CD4-positive, alpha-beta T cell treated with Interleukin-4 for 4 hours (primary cell): Measurements from ENCODE around the gene ANKRD13B.

Experiments used
- DNase-seq: peaks from one replicate; pipeline ENCODE4 v3.0.0-alpha.2; 2020

The ANKRD13B gene

DNA sequence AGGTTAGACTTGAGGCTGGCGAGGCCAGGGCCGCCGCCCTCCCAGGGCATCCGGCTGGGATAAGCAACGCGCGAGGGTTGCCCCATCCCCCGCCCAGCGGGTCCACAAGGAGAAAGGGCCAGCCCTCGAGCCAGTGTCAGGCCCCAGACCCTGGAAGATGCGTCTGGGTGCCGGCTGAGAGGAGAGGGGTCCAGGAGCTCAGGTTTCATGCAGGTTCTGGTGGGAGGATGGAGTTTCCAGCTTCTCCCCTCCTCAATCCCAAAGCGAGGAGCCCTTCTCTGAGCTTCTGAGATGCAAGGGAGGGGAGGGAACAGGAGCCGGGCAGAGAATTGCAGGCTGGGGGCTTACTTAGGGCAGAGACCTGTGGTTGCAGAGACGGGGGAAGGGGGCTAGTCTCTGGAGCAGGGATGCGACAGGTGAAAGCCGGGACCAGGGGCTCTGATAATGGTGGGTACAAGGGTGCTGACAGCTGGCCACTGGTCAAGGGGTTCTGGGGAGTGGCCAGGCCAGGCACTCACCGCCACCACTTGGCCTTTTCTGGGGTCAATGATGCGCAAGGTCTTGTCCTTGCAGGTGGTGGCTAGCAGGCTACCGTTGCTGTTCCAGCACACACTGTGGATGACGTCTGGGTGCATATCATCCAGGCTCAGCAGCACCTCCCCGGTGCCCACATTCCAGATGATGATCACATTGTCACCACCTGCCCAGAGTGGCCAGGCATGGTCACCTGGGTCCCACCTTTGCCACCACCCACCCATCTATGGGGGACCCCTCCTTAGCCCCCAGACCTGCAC, 25.5 kb downstream of the ANKRD13B start:
- no peak for DNase-seq

DNA sequence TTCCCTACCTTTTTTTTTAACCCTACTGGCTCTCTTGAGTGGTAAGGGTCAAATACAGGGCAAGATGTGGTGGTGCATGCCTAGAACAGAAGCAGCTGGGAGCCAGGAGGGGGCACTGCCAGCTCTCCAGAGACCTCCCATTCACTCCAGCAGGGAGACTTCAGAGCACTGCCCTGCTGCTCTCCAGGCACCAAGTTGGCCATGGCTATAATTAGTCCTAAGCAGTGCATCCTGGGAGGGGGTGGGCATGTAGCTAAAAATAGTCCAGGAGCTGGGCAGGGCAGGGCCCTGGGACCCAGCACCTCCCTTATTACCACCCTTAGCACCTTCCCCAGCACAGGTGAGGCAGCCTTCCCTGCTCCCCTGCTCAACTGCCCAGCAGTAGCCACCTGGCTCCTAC, 26.3 kb downstream of the ANKRD13B start:
- DNase-seq, result no peak

- no peak for DNase-seq
Observed at GRCh38 chr17:29620271-29620670, 27.3 kb downstream of the ANKRD13B start.

- no peak for DNase-seq
Observed at GRCh38 chr17:29620779-29621500, 28.0 kb downstream of the ANKRD13B start.

DNA sequence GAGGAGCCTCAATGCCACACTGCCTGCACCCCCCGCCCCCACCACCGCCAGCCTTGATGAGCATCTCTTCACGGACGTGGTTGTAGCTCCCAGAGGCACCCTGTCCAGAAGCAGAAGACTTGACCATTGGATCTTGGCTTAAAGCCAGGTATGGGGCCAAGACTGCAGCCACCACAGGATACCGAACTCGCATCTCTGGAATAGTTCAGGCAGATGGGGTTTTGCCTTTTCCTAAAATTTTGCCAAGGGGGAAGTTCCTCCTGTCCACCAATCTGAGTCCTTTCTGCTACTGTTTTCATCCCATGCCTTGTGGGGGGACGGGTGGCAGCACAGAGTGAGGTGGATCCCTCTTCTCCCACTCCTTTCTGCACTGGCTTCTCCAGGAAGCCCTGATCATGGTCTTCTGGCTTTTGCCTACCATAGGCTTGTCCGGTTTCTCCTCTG, 28.8 kb downstream of the ANKRD13B start:
- no peak for DNase-seq

DNA sequence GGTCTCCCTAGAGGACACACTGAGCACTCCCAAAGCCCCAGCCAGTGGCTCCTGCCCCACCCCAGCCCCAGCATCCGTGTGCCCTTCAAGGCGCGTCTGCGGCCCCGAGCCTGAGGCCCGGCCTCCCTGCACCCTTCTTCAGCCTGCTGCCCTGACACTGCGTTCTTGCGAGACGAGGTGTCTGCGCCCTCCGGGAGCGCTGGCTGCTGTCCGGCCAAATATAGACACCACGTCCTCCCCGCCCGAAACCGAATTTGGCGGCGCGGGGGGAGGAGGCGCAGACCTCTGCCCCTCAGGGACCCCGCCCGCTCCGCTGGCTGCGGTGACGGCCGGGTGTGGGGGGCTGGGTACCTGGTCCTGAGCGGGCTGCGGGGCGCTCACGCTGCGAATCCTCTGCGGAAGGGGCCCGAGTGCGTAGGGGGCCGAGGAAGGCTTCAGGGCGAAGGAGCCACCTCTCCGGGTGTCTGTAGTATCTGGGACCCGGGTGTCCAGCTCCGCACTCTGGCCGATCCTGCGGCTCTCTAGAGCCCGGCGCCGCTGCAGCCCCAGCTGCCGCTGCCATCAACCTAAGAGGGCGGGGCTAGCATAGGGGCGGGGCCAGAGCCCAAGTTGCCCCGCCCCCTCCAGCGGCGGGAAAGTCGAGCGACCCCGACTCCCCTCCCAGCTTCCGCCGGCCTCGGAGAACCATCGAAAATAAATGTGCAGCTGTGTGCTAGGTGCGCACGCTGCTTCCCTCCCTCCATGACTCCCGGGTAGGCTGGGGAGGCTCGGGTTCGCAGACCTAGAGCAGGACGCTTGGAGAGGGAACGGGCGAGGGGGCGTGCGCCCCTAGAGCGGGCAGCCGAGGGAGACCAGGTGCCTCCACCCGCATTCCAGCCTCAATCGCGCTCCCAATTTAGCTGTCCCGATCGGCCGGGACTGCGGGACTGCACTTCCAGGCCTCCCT, 29.7 kb downstream of the ANKRD13B start, which contains the start of gene CORO6:
TSS of gene CORO6 (minus strand) at position 576 of the 946 bp plus-strand sequence. CDS start 1,491 bp downstream, outside the sequence.
- DNase-seq, result peak; percentile 41

GRCh38 chr17:29623283-29623647, 30.3 kb downstream of the ANKRD13B start:
- DNase-seq, result no peak

DNA sequence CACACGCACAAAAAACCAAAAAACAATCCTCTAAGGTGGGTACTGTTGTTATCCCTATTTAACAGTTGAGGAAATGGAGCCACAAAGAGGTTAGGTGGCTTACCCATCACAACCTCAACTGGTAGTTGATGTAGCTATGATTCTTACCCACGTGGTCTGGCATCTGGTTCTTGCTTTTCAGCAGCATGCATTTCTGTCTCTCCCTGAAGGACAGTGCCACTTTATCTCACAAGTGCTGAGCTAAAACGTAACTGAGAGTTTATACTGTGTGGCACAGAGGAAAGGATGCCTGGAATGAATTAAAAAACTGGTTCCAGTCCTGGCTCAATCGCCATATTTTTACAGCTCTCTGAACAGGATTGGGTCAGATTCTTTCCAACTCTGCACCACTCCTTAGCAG, 31.7 kb downstream of the ANKRD13B start:
- DNase-seq, result no peak

- no peak for DNase-seq
Observed at GRCh38 chr17:29625037-29625750, 32.3 kb downstream of the ANKRD13B start.

DNA sequence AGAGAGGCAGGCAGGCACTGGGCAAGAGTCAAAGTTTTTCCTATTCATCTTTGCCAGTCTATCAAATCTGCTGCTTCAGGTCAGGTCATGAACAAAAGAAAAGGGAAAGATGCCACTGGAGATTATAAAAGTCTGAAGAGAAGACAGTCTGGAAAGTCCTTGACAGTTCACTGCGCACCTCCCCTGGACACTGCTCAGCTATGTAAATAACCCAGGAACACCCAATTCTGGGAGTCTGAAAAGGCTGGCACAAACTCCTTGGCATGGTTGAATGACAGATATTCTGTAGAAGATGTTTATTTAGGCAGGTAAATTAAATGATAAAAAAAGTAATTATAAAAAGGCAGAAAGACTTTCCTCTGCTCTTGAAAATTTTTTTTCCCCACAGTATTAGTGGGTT, 35.0 kb downstream of the ANKRD13B start:
- DNase-seq, result no peak

GRCh38 chr17:29628644-29629043, 35.7 kb downstream of the ANKRD13B start:
- no peak for DNase-seq

GRCh38 chr17:29629839-29630238, 36.9 kb downstream of the ANKRD13B start:
- DNase-seq, result no peak

DNA sequence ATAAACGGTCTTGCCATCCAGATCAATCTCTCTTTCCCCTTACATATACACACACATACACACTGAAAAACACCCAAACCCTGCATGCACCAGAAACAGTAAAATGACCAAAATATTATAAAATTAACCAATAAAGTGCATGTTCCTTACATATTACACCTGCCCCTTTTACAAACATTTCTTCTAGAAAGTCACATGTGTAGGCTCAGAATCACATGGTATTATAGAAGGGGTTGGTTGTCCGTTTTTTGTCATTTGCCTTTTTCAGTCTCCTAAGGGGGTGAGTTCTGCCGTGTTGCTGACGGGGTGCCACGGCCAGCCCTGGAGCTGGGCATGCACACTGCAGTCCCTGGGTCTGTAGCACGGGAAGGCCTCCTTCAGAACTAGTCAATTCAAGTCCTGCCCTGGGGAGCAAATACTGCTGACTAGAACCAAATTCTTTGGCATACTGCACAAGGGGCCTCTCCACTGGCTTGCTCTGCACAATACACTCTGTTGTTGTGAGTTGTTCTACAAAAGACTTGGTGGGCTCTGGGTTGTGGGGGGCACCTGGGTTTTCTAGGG, 37.8 kb downstream of the ANKRD13B start:
- no peak for DNase-seq

- DNase-seq, result no peak
Observed at GRCh38 chr17:29633886-29634285, 41.0 kb downstream of the ANKRD13B start.

DNA sequence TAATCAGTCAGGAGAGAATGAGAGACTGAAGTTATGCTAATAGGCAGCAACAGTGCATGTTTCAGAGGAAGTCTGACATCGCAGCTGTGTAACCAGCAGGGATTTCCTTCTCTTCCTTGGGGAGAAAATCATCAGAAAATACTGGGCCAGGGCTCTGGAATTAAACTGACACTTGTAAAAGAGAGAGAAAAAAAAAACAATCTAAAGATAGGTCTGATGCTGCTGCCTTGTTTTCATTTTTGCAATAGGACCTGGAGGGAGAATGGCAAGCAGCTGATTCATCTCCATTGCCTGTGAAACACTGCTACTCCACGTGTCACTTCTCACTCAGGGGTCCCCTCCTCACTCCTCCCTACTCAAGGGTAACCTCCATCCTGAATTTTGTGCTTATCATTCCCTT, 47.5 kb downstream of the ANKRD13B start:
- no peak for DNase-seq

DNA sequence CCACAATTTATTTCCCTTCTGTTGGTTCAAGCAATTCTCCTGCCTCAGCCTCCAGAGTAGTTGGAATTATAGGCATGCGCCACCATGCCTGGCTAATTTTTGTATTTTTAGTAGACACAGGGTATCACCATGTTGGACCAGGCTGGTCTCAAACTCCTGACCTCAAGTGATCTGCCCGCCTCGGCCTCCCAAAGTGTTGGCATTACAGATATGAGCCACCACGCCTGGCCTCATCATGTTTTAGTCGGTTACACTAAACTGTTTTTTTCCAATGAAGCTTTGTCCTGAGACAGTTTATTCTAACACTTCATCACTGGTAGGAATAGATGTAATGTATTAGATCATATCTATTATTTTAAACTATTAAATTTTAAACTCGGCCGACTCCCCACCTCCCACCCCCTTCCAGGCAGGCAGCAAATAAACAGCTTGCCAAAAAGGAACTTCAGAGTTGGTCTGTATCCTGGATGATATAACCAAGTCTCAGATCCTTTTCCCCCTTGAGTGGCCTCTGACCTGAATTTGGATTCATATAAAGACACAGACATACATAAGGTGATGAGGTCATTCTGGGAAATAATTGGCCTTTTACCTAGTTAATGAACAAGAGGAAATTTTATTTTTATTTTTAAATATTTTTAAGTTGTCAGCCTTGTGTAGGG, 48.2 kb downstream of the ANKRD13B start:
- DNase-seq, result no peak

DNA sequence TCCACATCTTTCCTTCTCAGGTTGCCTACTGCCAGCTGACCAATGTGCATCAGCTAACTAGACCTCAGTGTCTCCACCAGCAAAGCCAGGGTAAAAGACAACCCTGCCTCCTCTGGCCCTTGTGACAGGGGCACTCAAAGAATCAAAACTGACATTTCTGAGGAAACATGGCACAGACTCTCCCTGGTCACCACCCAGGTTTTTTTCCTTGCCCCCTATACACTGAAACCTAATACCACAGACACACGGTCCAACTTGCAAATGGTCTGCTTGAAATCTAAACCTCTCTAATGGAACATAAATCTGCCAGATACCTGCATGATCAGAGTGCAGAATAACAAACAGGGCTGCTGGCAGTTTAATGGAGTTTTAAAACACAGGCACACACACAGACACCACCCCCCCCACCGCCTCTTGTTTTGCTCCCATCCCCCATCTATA, 49.3 kb downstream of the ANKRD13B start:
- no peak for DNase-seq

- no peak for DNase-seq
Observed at GRCh38 chr17:29643817-29644160, 50.9 kb downstream of the ANKRD13B start.

- DNase-seq, result no peak
Observed at GRCh38 chr17:29645515-29646051, 52.7 kb downstream of the ANKRD13B start.

GRCh38 chr17:29648005-29648404, 55.1 kb downstream of the ANKRD13B start:
- no peak for DNase-seq

DNA sequence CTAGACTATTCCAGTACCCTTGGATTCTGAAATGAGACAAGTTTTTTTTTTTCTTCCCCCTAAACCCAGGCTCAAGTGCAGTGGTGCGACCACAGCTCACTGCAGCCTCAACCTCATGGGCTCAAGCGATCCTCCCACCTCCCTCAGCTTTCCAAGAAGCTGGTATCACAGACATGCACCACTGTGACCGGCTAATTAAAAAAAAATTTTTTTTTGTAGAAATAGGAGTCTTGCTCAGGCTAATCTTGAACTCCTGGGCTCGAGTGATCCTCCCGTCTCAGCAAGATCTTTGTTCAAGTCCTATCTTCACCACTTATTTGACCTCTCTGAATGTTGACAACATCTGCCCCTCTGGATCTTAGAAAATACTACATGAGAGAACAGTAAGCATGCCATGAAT, 56.4 kb downstream of the ANKRD13B start:
- DNase-seq, result no peak
